Sigmoid colon (tissue), 3 donors: ENCODE data around the gene CRYBB3.

ENCODE experiments used
- CTCF ChIP-seq, 4 experiments: fragments of 450-650 bp in 3 of 4; fragments of 200-600 bp in 1 of 4; IDR thresholded peaks; one replicate each; pipeline ENCODE4 v1.5.1; 2016 to 2019; ENCODE audit warnings: antibody characterized with exemption in 4 of 4, mild to moderate bottlenecking in 3 of 4, moderate library complexity in 2 of 4
- POLR2A ChIP-seq, 2 donors: fragments of 450-650 bp; IDR thresholded peaks; one replicate each; pipeline ENCODE4 v1.6.1; 2016; ENCODE audit warnings: antibody characterized with exemption in 2 of 2, mild to moderate bottlenecking in 2 of 2, moderate library complexity in 2 of 2

DNA sequence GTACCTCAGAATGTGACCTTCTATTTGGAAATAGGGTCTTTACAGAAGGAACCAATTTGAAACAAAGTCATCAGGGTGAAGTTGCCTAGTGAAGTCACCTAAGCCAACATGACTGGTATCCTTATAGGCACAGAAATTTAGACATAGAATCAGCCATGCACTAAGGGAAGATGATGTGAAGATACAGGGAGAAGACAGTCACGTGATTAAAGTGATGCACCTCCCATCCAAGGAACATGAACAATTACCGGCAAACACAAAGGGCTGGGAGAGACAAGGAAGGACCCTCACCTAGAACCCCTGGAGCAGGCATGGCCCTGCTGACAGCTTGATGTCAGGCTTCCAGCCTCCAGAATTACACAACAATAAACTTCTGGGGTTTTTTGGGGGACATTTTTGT lies 16.6 kb downstream of the CRYBB3 start:
- TF ChIP-seq CTCF (IDR thresholded peaks at IDR 0.05) (no peak), POLR2A (IDR thresholded peaks at IDR 0.05) (no peak)
